Measurements from ENCODE around the gene PROKR2.

PROKR2 gene

DNA sequence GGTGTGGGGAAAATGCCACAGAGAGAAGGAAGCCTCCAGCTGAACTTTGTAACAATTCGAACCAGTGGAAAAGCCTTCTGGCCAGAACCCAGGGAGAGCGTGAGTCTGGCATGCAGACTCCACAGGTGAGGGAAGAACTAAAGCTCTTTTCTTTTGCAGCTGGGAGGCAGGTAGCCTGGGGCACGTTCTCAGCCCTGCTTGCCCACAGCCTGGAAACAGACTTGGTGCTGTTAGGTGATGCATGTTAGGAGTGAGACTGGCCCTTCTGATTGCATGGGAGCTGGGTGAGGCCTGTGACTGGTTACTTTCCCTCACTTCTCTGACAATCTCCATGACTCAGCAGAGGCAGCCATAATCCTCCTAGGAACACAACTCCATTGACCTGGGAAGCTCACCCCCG, 34.2 kb downstream of the PROKR2 start:
- DNase-seq (ENCODE audit: low read depth in 3 of 3) = no peak

DNA sequence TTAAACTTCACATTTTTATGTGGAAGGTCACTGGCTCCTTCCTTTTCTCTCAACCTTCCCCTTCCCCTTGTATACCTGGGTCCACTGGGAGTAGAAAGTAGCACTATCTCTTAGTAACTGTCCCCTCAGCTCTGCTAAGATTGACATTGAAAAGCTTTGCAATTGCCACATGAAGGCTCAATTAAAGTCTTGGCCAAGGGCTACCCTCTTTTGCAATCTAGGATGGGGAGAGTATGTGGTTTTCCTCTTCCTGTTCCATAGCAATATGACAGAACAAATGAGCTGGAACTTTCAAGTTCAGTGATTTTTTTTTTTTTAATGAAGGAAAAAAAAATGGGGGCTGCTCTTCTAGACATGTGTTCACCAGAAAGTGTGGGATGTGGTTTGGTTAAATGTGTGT, 37.1 kb downstream of the PROKR2 start:
- DNase-seq (ENCODE audit: low read depth in 3 of 3) = no peak

DNA sequence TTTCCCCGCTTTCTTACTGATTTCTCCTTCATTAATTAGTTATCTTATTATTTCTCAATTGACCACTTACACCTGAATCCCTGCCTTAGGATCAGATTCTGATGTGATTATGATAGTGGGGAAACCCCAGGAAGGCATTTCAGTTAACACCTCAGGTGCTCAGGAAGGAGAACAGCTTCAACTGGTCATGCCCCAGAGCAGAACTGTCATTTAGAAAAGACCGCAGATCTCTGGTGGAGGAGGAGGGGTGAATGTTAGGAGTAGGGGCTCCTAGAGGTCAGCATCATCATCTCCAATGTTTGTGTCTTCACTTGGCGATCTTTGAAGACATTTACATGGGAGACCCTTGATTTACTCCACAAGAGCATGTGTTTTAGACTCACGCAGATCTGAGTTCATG, 44.5 kb downstream of the PROKR2 start:
- DNase-seq (ENCODE audit: low read depth in 3 of 3) = no peak

DNA sequence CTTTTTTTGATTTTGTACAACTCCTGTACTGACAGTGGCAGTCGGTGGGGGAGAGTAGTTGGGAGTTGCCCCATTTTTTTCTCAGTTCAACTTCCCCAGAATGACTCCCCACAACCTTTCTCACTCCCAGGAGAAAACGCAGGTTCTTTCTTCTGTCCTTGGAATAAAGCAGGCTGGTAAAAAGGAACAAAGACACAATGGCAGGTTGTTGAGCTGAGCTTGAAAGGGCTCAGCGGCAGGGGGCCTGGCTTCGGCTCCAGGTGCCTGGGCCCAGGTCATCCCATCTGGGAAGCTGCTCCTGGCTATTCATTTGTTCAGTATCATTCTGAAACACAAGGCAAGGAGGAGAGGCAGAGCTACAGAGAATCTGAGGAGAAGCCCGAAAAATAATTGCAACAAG, 46.2 kb downstream of the PROKR2 start:
- DNase-seq (ENCODE audit: low read depth in 3 of 3) = no peak

DNA sequence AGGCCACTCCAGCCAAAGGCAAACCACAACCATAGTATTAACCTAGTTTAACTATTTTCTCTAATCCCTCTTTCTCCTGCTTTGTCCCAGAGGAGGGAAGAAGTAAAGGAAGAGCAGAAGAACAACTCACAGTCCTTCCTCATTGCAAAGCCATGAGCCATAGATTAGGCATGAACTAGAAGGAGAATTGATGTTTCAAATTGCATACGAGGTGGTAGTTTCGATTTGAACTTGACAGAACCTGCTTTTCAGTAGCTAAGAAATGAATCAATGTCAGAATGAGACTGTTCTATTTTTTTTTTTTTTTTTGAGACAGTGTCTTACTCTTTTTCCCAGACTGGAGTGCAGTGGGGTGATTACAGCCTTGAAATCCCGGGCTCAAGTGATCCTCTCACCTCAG, 48.3 kb downstream of the PROKR2 start:
- no peak for DNase-seq (ENCODE audit: low read depth in 3 of 3)

DNA sequence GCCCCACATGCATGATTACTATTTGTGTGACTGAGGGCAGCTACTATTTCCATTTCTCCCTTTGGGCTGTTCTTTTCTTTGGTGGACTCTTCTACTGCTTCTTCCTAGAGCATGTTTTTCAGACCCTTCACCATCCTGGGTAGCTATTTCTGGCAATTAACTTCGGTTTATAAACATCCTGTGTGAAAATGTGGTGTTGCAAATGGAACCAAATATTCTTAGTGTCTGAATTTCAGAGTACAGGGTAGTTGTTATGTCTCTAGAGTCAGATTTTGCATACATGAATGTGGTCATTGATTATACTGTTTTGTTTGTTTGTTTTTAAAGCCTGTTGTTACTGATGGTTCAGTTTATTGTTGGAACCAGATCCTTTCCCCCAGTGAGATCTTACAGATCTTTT, 49.7 kb downstream of the PROKR2 start:
- no peak for DNase-seq (ENCODE audit: low read depth in 3 of 3)

Measured in stimulated activated CD4-positive, alpha-beta T cell treated with anti-CD3 and anti-CD28 coated beads, TNF-alpha, amount 100 ng/mL, for 4 hours (primary cell).